GM18858 (cell line): ENCODE measurements around the gene FAT2.

Experiments used
- ATAC-seq: cut with Tn5 transposase; IDR thresholded peaks from one replicate; pipeline ENCODE4 v1.9.1; 2021; ENCODE audit not compliant: unreplicated experiment

The FAT2 gene

GRCh38 chr5:151557951-151558350 is 33.2 kb downstream of the FAT2 start:
- no peak for ATAC-seq

GRCh38 chr5:151557466-151557865 is 33.7 kb downstream of the FAT2 start:
- no peak for ATAC-seq

GRCh38 chr5:151556806-151557205 is 34.3 kb downstream of the FAT2 start:
- ATAC-seq: no peak

- ATAC-seq: no peak
Measured at GRCh38 chr5:151555760-151556576, 35.2 kb downstream of the FAT2 start.

GRCh38 chr5:151553695-151554094 is 37.4 kb downstream of the FAT2 start:
- no peak for ATAC-seq

- ATAC-seq: no peak
Measured at GRCh38 chr5:151553130-151553670, 37.9 kb downstream of the FAT2 start.

- no peak for ATAC-seq
Measured at GRCh38 chr5:151551985-151552384, 39.1 kb downstream of the FAT2 start.

GRCh38 chr5:151550146-151550545 is 41.0 kb downstream of the FAT2 start:
- ATAC-seq: no peak

- ATAC-seq: no peak
Measured at GRCh38 chr5:151549713-151550112, 41.4 kb downstream of the FAT2 start.

GRCh38 chr5:151547364-151547763 is 43.8 kb downstream of the FAT2 start:
- no peak for ATAC-seq

GRCh38 chr5:151541571-151541970 is 49.6 kb downstream of the FAT2 start:
- no peak for ATAC-seq
